Cerebellar nuclear complex (tissue), 1 donor: ENCODE results near the gene SH3TC1.

Experiments used
- DNase-seq, 2 experiments: peaks; one replicate each; lab custom pipeline; 2025; lab: John Stamatoyannopoulos, UW

The SH3TC1 gene

GRCh38 chr4:8214136-8214535 is 15.0 kb downstream of the SH3TC1 start:
- DNase-seq = no peak

GRCh38 chr4:8215001-8215427 is 15.9 kb downstream of the SH3TC1 start:
- DNase-seq = no peak

GRCh38 chr4:8215641-8216442 is 16.8 kb downstream of the SH3TC1 start:
- DNase-seq = no peak

- no peak for DNase-seq
These were observed 17.6 kb downstream of the SH3TC1 start for GRCh38 chr4:8216443-8217245.

- DNase-seq = no peak
These were observed 18.1 kb downstream of the SH3TC1 start for GRCh38 chr4:8217246-8217511.

- no peak for DNase-seq
These were observed 18.8 kb downstream of the SH3TC1 start for GRCh38 chr4:8217871-8218270.

- no peak for DNase-seq
These were observed 19.4 kb downstream of the SH3TC1 start for GRCh38 chr4:8218371-8219031.

GRCh38 chr4:8219236-8219635 is 20.1 kb downstream of the SH3TC1 start:
- DNase-seq = no peak

GRCh38 chr4:8220661-8221450 is 21.8 kb downstream of the SH3TC1 start:
- no peak for DNase-seq

- no peak for DNase-seq
These were observed 22.4 kb downstream of the SH3TC1 start for GRCh38 chr4:8221476-8221875.

- DNase-seq = no peak
These were observed 22.9 kb downstream of the SH3TC1 start for GRCh38 chr4:8221985-8222384.

GRCh38 chr4:8222609-8223388 is 23.7 kb downstream of the SH3TC1 start:
- DNase-seq = no peak

GRCh38 chr4:8224267-8224974 is 25.3 kb downstream of the SH3TC1 start:
- DNase-seq = no peak

GRCh38 chr4:8224975-8225625 is 26.0 kb downstream of the SH3TC1 start:
- DNase-seq = no peak

GRCh38 chr4:8225706-8226443 is 26.8 kb downstream of the SH3TC1 start:
- DNase-seq = no peak

- no peak for DNase-seq
These were observed 28.2 kb downstream of the SH3TC1 start for GRCh38 chr4:8227201-8227770.

GRCh38 chr4:8227771-8228318 is 28.8 kb downstream of the SH3TC1 start:
- DNase-seq = no peak

GRCh38 chr4:8228319-8229250 is 29.5 kb downstream of the SH3TC1 start:
- DNase-seq = peak in 1 of 2 experiments; percentile 2
